Left ventricle myocardium inferior (tissue), 1 donor: ENCODE data around the gene PBRM1. TPM values are rescaled to one million over a fixed set of nuclear protein-coding genes. Genes with fewer than 3 reads are reported as not detected.

ENCODE experiments used
- DNase-seq: peaks from one replicate; pipeline ENCODE4 v3.0.0-alpha.2; 2020
- H3K27ac ChIP-seq: fragments of 200-600 bp; replicated peaks from 2 replicates; pipeline ENCODE4 v1.8.0; 2021
- H3K27me3 ChIP-seq: fragments of 200-600 bp; 2 replicates; pipeline ENCODE4 v1.8.0; 2021; ENCODE audit warnings: low read depth
- H3K36me3 ChIP-seq: fragments of 200-600 bp; 2 replicates; pipeline ENCODE4 v1.8.0; 2021
- H3K4me1 ChIP-seq: fragments of 200-600 bp; 2 replicates; pipeline ENCODE4 v1.8.0; 2021
- H3K4me3 ChIP-seq: fragments of 200-600 bp; 2 replicates; pipeline ENCODE4 v1.8.0; 2021; ENCODE audit warnings: mild to moderate bottlenecking, moderate library complexity
- H3K9me3 ChIP-seq: fragments of 200-600 bp; replicated peaks from 2 replicates; pipeline ENCODE4 v1.8.0; 2021
- CTCF ChIP-seq: fragments of 200-600 bp; IDR thresholded peaks from 2 replicates; pipeline ENCODE4 v1.8.0; 2021; ENCODE audit warnings: antibody characterized with exemption, mild to moderate bottlenecking, borderline replicate concordance
- intact Hi-C: fragments of 100-400 bp; cut with micrococcal nuclease; formaldehyde crosslinking; loops from one replicate; pipeline ENCODE4 v1.11.0; 2022
- total RNA-seq: library from RNA; stranded (reverse); fragmentation: NEBNext Ultra II Directional; extraction: Animal tissue kit (Norgen Biotek cat#: 25700); gene quantifications from one replicate; pipeline ENCODE4 v1.2.1, GENCODE V29; 2021
- donor health status: DM: no; HTN: yes; CAD: no; lungs with severe emphysema.

The PBRM1 gene
- total RNA-seq, 1 donor from 2014 or later = 52.3 TPM

GRCh38 chr3:52723935-52724334 is 38.2 kb upstream of the PBRM1 start:
- TF ChIP-seq CTCF = no peak
- H3K4me3 ChIP-seq = no peak overlapping the region
- peaks cover 46% of the 10 kb centered on the region for H3K36me3 ChIP-seq
- no peaks in the 10 kb centered on the region for H3K4me1 ChIP-seq
- H3K27ac ChIP-seq = no peak overlapping the region
- peaks cover 20% of the 10 kb centered on the region for H3K9me3 ChIP-seq
- DNase-seq = no peak
- intact Hi-C loops = no loop called here
- no peaks in the 10 kb centered on the region for H3K27me3 ChIP-seq

- H3K9me3 ChIP-seq = peaks cover 11% of the 10 kb centered on the region
- intact Hi-C loops = no loop called here
- no peak for TF ChIP-seq CTCF
- H3K27me3 ChIP-seq = no peaks in the 10 kb centered on the region
- H3K4me1 ChIP-seq = no peaks in the 10 kb centered on the region
- DNase-seq = no peak
- no peak overlapping the region for H3K27ac ChIP-seq
- peaks cover 40% of the 10 kb centered on the region for H3K36me3 ChIP-seq
- no peak overlapping the region for H3K4me3 ChIP-seq
Observed at GRCh38 chr3:52722491-52722890, 36.8 kb upstream of the PBRM1 start.

GRCh38 chr3:52721730-52722008 is 36.0 kb upstream of the PBRM1 start:
- peaks cover 40% of the 10 kb centered on the region for H3K36me3 ChIP-seq
- H3K9me3 ChIP-seq = peaks cover 11% of the 10 kb centered on the region
- no peak overlapping the region for H3K4me3 ChIP-seq
- TF ChIP-seq CTCF = no peak
- DNase-seq = no peak
- intact Hi-C loops = no loop called here
- no peaks in the 10 kb centered on the region for H3K4me1 ChIP-seq
- H3K27ac ChIP-seq = no peak overlapping the region
- no peaks in the 10 kb centered on the region for H3K27me3 ChIP-seq

- Histone ChIP-seq H3K27ac (no peak overlapping the region), H3K27me3 (no peaks in the 10 kb centered on the region), H3K4me1 (no peaks in the 10 kb centered on the region), H3K36me3 (peaks cover 40% of the 10 kb centered on the region), H3K9me3 (peaks cover 11% of the 10 kb centered on the region), H3K4me3 (no peak overlapping the region)
- no peak for TF ChIP-seq CTCF
- intact Hi-C loops = no loop called here
- DNase-seq = no peak
Observed at GRCh38 chr3:52721002-52721729, 35.5 kb upstream of the PBRM1 start.

- H3K27me3 ChIP-seq = no peaks in the 10 kb centered on the region
- intact Hi-C loops = no loop called here
- DNase-seq = no peak
Observed at GRCh38 chr3:52719618-52720017, 33.9 kb upstream of the PBRM1 start.

More at GRCh38 chr3:52719618-52720017, 33.9 kb upstream of the PBRM1 start:
- H3K36me3 ChIP-seq = peaks cover 40% of the 10 kb centered on the region
- TF ChIP-seq CTCF = no peak
- no peaks in the 10 kb centered on the region for H3K4me1 ChIP-seq
- H3K4me3 ChIP-seq = no peak overlapping the region
- peaks cover 11% of the 10 kb centered on the region for H3K9me3 ChIP-seq
- H3K27ac ChIP-seq = no peak overlapping the region
